ENCODE results near the gene COMMD1. TPM values are rescaled to one million over a fixed set of nuclear protein-coding genes. Genes with fewer than 3 reads are reported as not detected.

The COMMD1 gene
- total RNA-seq, 1 donor from 2014 or later = 33.0 TPM

DNA sequence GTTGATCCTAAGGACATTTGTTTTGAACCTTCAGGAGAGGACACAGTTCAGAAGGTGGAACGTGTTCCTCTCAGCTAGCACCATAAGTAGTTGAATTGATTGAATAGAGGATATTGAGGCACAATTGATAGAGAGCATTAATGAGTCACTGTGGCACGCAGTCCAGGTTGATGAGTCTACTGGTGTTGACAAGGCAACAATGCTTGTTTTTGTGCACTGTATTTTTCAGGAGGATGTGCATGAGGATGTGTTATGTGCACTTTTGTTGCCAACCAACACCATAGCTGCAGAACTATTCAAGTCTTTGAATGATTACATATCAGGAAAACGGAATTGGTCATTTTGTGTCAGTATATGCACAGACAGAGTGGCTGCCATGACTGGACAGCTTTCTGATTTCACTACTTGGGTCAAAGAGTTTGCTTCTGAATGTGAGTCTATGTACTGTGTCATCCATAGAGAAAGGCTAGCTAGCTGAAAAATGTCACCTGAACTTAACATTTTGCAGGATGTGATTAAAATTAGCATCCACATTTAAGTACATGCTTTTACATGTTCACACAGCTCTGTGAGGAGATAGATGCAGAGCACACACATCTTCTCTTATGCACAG lies 150.4 kb downstream of the COMMD1 start:
- TF ChIP-seq, protein P1, sequence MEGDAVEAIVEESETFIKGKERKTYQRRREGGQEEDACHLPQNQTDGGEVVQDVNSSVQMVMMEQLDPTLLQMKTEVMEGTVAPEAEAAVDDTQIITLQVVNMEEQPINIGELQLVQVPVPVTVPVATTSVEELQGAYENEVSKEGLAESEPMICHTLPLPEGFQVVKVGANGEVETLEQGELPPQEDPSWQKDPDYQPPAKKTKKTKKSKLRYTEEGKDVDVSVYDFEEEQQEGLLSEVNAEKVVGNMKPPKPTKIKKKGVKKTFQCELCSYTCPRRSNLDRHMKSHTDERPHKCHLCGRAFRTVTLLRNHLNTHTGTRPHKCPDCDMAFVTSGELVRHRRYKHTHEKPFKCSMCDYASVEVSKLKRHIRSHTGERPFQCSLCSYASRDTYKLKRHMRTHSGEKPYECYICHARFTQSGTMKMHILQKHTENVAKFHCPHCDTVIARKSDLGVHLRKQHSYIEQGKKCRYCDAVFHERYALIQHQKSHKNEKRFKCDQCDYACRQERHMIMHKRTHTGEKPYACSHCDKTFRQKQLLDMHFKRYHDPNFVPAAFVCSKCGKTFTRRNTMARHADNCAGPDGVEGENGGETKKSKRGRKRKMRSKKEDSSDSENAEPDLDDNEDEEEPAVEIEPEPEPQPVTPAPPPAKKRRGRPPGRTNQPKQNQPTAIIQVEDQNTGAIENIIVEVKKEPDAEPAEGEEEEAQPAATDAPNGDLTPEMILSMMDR (IDR thresholded peaks at IDR 0.05; ENCODE audit: unreplicated experiment) = no peak
- no peak overlapping the region for H3K4me3 Mint-ChIP-seq (ENCODE audit: low read depth)
- H3K27ac Mint-ChIP-seq = no peak overlapping the region
- H3K9me3 Mint-ChIP-seq (ENCODE audit: low read depth) = no peaks in the 10 kb centered on the region
- no peaks in the 10 kb centered on the region for H3K4me1 Mint-ChIP-seq (ENCODE audit: low read depth)
- H3K27me3 Mint-ChIP-seq = no peaks in the 10 kb centered on the region
- no peak for DNase-seq (ENCODE audit: low spot score, unreplicated experiment)
- no peaks in the 10 kb centered on the region for H3K36me3 Mint-ChIP-seq (ENCODE audit: insufficient read depth)

DNA sequence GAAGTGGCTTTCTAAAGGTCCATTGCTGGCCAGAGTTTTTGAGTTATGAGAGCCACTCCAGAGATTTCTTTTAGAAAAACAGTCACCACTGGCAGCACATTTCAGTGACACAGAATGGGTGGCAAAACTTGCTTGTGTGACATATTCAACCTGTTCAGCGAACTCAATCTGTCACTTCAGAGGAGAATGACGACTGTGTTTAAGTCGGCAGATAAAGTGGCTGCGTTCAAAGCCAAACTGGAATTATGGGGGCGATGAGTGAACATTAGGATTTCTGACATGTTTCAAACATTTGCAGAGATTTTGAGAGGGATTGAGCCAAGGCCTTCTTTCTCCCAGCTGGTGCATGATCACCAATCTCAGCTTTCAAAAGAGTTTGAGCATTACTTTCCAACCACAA lies 150.9 kb downstream of the COMMD1 start:
- Mint-ChIP-seq H3K9me3 (ENCODE audit: low read depth) (no peaks in the 10 kb centered on the region), H3K36me3 (ENCODE audit: insufficient read depth) (no peaks in the 10 kb centered on the region), H3K27me3 (no peaks in the 10 kb centered on the region), H3K4me1 (ENCODE audit: low read depth) (no peaks in the 10 kb centered on the region), H3K27ac (no peak overlapping the region), H3K4me3 (ENCODE audit: low read depth) (no peak overlapping the region)
- TF ChIP-seq, protein P1 (IDR thresholded peaks at IDR 0.05; ENCODE audit: unreplicated experiment) = no peak
- DNase-seq (ENCODE audit: low spot score, unreplicated experiment) = no peak

DNA sequence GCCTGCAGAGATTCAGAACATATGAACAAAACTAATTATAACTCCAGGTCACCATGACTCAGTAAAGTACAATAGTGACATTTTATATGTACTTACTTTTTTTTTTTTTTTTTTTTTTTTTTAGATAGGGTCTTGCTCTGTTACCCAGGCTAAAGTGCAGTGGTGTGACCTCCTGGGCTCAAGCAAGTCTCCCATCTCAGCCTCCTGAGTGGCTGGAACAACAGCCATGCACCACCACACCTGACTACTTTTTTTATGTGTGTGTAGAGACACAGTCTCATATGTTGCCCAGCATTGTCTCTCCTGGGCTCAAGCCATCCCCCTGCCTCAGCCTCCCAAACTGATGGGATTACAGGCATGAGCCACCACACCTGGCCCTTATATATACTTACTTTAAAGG lies 159.8 kb downstream of the COMMD1 start:
- H3K4me3 Mint-ChIP-seq (ENCODE audit: low read depth) = no peak overlapping the region
- TF ChIP-seq, protein P1 (IDR thresholded peaks at IDR 0.05; ENCODE audit: unreplicated experiment) = no peak
- H3K9me3 Mint-ChIP-seq (ENCODE audit: low read depth) = no peaks in the 10 kb centered on the region
- no peaks in the 10 kb centered on the region for H3K27me3 Mint-ChIP-seq
- peaks cover 2% of the 10 kb centered on the region for H3K4me1 Mint-ChIP-seq (ENCODE audit: low read depth)
- H3K36me3 Mint-ChIP-seq (ENCODE audit: insufficient read depth) = no peaks in the 10 kb centered on the region
- no peak overlapping the region for H3K27ac Mint-ChIP-seq
- DNase-seq (ENCODE audit: low spot score, unreplicated experiment) = no peak

DNA sequence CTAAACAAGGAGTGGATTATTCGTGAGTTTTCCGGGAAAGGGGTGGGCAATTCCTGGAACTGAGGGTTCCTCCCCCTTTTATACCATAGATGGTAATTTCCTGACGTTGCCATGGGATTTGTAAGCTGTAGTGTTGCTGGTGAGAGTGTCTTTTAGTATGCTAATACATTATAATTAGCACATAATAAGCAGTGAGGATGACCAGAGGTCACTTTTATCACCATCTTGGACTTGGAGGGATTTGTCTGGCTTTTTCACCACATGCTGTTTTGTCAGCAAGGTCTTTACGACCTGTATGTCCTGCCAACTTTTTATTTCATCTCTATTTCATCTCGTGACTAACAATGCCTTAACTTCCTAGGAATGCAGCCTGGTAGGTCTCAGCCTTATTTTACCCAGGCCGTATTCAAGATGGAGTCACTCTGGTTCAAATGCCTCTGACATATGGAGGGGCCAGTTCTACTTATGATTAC lies 165.7 kb downstream of the COMMD1 start:
- Mint-ChIP-seq H3K9me3 (ENCODE audit: low read depth) (no peaks in the 10 kb centered on the region), H3K27me3 (no peaks in the 10 kb centered on the region), H3K4me1 (ENCODE audit: low read depth) (peaks cover 2% of the 10 kb centered on the region), H3K36me3 (ENCODE audit: insufficient read depth) (peaks cover 8% of the 10 kb centered on the region), H3K4me3 (ENCODE audit: low read depth) (no peak overlapping the region), H3K27ac (no peak overlapping the region)
- TF ChIP-seq, protein P1 (IDR thresholded peaks at IDR 0.05; ENCODE audit: unreplicated experiment) = no peak
- no peak for DNase-seq (ENCODE audit: low spot score, unreplicated experiment)

DNA sequence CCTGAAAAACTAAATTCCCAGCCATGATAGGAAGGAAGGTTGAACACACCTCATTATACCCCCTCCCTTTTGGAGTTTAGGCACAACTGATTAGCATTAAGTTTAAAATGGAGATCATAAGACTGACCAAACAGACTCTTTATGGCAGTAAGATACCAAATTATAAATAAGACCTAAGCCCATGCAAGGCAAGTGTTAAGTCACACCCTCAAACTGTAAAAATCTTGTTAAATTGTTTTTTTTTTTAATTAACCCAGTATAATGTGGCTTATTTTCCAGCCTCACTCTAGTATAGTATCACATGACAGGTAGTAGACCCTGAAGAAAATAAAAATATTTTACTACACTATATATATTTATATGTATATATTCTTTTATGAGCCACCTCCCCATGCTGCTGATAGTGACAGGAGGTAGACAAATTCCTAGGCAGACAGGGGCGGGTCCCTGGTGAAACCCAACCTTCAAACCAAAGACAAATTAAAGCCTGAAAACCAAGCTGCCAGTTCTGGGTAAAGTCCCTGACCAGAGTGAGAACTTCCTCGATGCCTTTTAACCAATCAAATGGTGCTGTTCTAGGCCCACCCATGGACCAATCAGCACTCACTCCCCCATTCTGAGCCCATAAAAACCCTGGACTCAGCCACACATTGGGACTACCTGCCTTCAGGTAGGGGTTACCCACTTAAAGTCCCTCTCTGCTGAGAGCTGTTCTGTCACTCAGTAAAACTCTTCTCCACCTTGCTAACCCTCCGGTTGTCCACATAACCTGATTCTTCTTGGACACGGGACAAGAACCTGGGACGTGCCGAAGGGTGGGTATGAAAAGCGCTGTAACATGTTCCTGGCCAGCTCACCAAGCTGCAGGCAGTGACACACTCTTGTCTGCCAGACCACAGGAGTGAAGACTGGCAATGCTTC lies 166.5 kb downstream of the COMMD1 start:
- Mint-ChIP-seq H3K27me3 (no peaks in the 10 kb centered on the region), H3K27ac (no peak overlapping the region), H3K4me3 (ENCODE audit: low read depth) (no peak overlapping the region), H3K36me3 (ENCODE audit: insufficient read depth) (peaks cover 8% of the 10 kb centered on the region), H3K9me3 (ENCODE audit: low read depth) (no peaks in the 10 kb centered on the region), H3K4me1 (ENCODE audit: low read depth) (peaks cover 2% of the 10 kb centered on the region)
- TF ChIP-seq, protein P1 (IDR thresholded peaks at IDR 0.05; ENCODE audit: unreplicated experiment) = no peak
- no peak for DNase-seq (ENCODE audit: low spot score, unreplicated experiment)
